HG02938 (cell line): Measurements from ENCODE around the gene TMED1.
"Not testable (repeated sequence)": the region's sequence is repeated elsewhere in the genome, so short reads cannot be mapped to it uniquely, and the experiment has no call there.

Experiments
- ATAC-seq: cut with Tn5 transposase; IDR thresholded peaks from one replicate; pipeline ENCODE4 v1.9.1; 2021; ENCODE audit warnings: mild to moderate bottlenecking, moderate library complexity; ENCODE audit not compliant: unreplicated experiment

Gene TMED1

GRCh38 chr19:10863107-10863717 lies 27.2 kb upstream of the TMED1 start:
- no peak for ATAC-seq

GRCh38 chr19:10862561-10863106 lies 26.6 kb upstream of the TMED1 start:
- no peak for ATAC-seq

GRCh38 chr19:10861103-10861651 lies 25.2 kb upstream of the TMED1 start:
- no peak for ATAC-seq

GRCh38 chr19:10858204-10858828 lies 22.3 kb upstream of the TMED1 start:
- ATAC-seq, result no peak

GRCh38 chr19:10856899-10857298 lies 20.9 kb upstream of the TMED1 start:
- not testable (repeated sequence) for ATAC-seq

GRCh38 chr19:10855879-10856522 lies 20.0 kb upstream of the TMED1 start:
- ATAC-seq, result no peak

GRCh38 chr19:10854350-10855089 lies 18.5 kb upstream of the TMED1 start:
- ATAC-seq, result no peak

GRCh38 chr19:10852941-10853340 lies 16.9 kb upstream of the TMED1 start:
- ATAC-seq, result no peak

GRCh38 chr19:10852098-10852800 lies 16.2 kb upstream of the TMED1 start:
- ATAC-seq, result no peak

GRCh38 chr19:10850631-10851030 lies 14.6 kb upstream of the TMED1 start:
- no peak for ATAC-seq

- ATAC-seq, result no peak
Measured at GRCh38 chr19:10848230-10848856, 12.3 kb upstream of the TMED1 start, which contains the start of gene C19orf38. C19orf38 (plus strand) TSS chr19:10848415; CDS start chr19:10848509, 94 bp downstream.

- ATAC-seq, result no peak
Measured at GRCh38 chr19:10846500-10847202, 10.6 kb upstream of the TMED1 start.

- no peak for ATAC-seq
Measured at GRCh38 chr19:10842788-10843187, 6.8 kb upstream of the TMED1 start.

- no peak for ATAC-seq
Measured at GRCh38 chr19:10839114-10840050, 3.4 kb upstream of the TMED1 start.

- no peak for ATAC-seq
Measured at GRCh38 chr19:10838377-10838776, 2.4 kb upstream of the TMED1 start.

- ATAC-seq, result not testable (repeated sequence)
Measured at GRCh38 chr19:10837649-10838048, 1.6 kb upstream of the TMED1 start.

- ATAC-seq, result no peak
Measured at GRCh38 chr19:10836479-10837330, 693 bp upstream of the TMED1 start.
